Large intestine (tissue), 3 donors: ENCODE measurements around the gene SVIP. TPM values are rescaled to one million over a fixed set of nuclear protein-coding genes. Genes with fewer than 3 reads are reported as not detected.
A peak's percentile ranks its signal among the peaks of the same experiment; 100 is the strongest.

ENCODE experiments used
- DNase-seq, 2 donors: peaks; one replicate each; pipeline versions ENCODE4 v3.0.0 to v3.0.0-alpha.2; 2013
- H3K27ac ChIP-seq: one replicate; pipeline ENCODE4 v1.5.1; 2013; ENCODE audit warnings: low read length
- H3K27me3 ChIP-seq: 2 replicates; pipeline ENCODE4 v1.6.1; 2013; ENCODE audit warnings: low read length; ENCODE audit not compliant: control insufficient read depth, insufficient read depth
- H3K36me3 ChIP-seq: 2 replicates; pipeline ENCODE4 v1.6.1; 2013; ENCODE audit warnings: low read length; ENCODE audit not compliant: control insufficient read depth, insufficient read depth
- H3K4me1 ChIP-seq: one replicate; pipeline ENCODE4 v1.6.1; 2013; ENCODE audit warnings: low read length; ENCODE audit not compliant: control insufficient read depth, insufficient read depth
- H3K4me3 ChIP-seq: one replicate; pipeline ENCODE4 v1.5.1; 2013; ENCODE audit warnings: low read length
- H3K9me3 ChIP-seq: one replicate; pipeline ENCODE4 v1.6.1; 2013; ENCODE audit warnings: mild to moderate bottlenecking, low read depth, low read length, moderate library complexity; ENCODE audit not compliant: control insufficient read depth
- WGBS: methylation state at CpG from one replicate; pipeline ENCODE4 v1.1.5; 2013; ENCODE audit warnings: low lambda C conversion rate; ENCODE audit not compliant: insufficient coverage; 5-methylcytosine and 5-hydroxymethylcytosine counted together
- polyA plus RNA-seq: library from polyadenylated mRNA; unstranded; fragments of 120-200 nt; gene quantifications from one replicate; pipeline ENCODE4 v1.2.1, GENCODE V29; 2013

Gene SVIP
- polyA plus RNA-seq, 1 donor, result 28.7 TPM

DNA sequence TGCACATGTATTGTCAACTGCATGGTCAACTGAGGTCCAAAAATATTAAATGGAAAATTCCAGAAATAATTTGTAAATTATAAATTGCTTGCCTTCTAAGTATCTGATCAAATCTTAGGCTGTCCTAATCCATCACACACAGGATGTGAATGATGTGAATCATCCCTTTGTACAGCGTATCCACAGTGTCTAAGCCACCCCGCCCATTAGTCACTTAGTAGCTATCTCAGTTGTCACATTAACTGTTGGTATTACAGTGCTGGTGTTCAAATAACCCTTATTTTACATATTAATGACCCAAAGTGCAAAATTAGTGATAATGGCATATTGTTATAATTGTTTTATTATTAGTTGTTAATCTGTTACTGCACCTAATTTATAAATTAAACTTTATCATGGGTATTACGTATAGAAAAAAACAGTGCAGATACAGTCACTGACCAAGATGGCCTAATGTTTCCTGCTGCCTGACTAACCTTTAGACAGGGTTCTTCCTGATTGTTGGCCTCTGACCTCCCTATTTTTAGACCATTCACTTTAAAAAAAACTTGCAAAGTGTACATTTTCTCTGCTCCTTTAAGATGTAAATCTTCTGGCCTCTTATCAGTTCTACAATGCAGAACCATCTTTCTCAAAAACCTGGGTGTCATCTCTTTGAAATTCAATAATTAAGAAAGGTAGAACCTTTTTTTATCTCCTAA, 2.9 kb upstream of the SVIP start:
- Histone ChIP-seq H3K27ac (no peak overlapping the region), H3K4me3 (no peak overlapping the region), H3K4me1 (peaks cover 6% of the 10 kb centered on the region), H3K9me3 (no peaks in the 10 kb centered on the region), H3K36me3 (no peaks in the 10 kb centered on the region), H3K27me3 (no peaks in the 10 kb centered on the region)
- WGBS, result 100% methylated on average over 1 of the region's 3 CpGs
- DNase-seq, result no peak

GRCh38 chr11:22830082-22830414, 447 bp upstream of the SVIP start:
- Histone ChIP-seq H3K36me3 (peaks cover 2% of the 10 kb centered on the region), H3K4me1 (peaks cover 6% of the 10 kb centered on the region), H3K27ac (no peak overlapping the region), H3K27me3 (no peaks in the 10 kb centered on the region), H3K9me3 (no peaks in the 10 kb centered on the region), H3K4me3 (peak overlapping the region; percentile 8)
- 17% methylated on average over 2 of the region's 4 CpGs for WGBS
- no peak for DNase-seq

DNA sequence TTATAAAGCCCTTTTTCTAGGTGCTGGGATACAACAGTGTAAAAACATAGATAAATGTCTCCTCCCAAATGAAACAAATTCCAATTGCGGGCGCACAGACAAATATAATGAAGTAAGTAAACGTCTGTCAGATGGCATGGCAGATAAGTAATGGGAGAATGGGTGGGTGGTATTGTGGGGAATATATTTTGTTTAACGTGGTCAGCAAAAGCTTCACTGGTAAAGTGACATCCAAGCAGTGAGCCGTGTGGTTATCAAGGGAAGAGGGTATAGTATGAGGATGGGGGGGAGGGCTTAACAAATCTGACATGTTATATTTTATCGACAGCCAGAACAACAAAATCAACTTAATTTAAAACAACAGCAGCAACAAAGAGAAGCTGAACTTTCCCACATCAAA, 1.2 kb downstream of the SVIP start:
- Histone ChIP-seq H3K9me3 (no peaks in the 10 kb centered on the region), H3K36me3 (peaks cover 11% of the 10 kb centered on the region), H3K27me3 (no peaks in the 10 kb centered on the region), H3K4me1 (peaks cover 6% of the 10 kb centered on the region), H3K27ac (no peak overlapping the region), H3K4me3 (peak overlapping the region; percentile 92)
- DNase-seq, result no peak
- WGBS, result 0% methylated on average over 3 of the region's 6 CpGs

GRCh38 chr11:22822203-22822602, 7.4 kb downstream of the SVIP start:
- Histone ChIP-seq H3K9me3 (no peaks in the 10 kb centered on the region), H3K27me3 (no peaks in the 10 kb centered on the region), H3K36me3 (peaks cover 15% of the 10 kb centered on the region), H3K4me3 (no peak overlapping the region), H3K4me1 (no peaks in the 10 kb centered on the region), H3K27ac (no peak overlapping the region)
- no peak for DNase-seq
- WGBS, result 89% methylated on average over 2 of the region's 2 CpGs

- no peak for DNase-seq
- WGBS, result 100% methylated on average over 1 of the region's 3 CpGs
- H3K4me1 ChIP-seq, result no peaks in the 10 kb centered on the region
- H3K36me3 ChIP-seq, result no peaks in the 10 kb centered on the region
- no peak overlapping the region for H3K27ac ChIP-seq
- H3K27me3 ChIP-seq, result no peaks in the 10 kb centered on the region
- peaks cover 3% of the 10 kb centered on the region for H3K9me3 ChIP-seq
- no peak overlapping the region for H3K4me3 ChIP-seq
Measured at GRCh38 chr11:22809893-22810292, 19.7 kb downstream of the SVIP start.

- no peaks in the 10 kb centered on the region for H3K27me3 ChIP-seq
- H3K4me3 ChIP-seq, result no peak overlapping the region
- H3K27ac ChIP-seq, result no peak overlapping the region
- peaks cover 3% of the 10 kb centered on the region for H3K9me3 ChIP-seq
- WGBS, result no CpG with 5 or more reads among the region's 3 CpGs
- no peak for DNase-seq
- no peaks in the 10 kb centered on the region for H3K36me3 ChIP-seq
- no peaks in the 10 kb centered on the region for H3K4me1 ChIP-seq
Measured at GRCh38 chr11:22808571-22809197, 20.9 kb downstream of the SVIP start.

DNA sequence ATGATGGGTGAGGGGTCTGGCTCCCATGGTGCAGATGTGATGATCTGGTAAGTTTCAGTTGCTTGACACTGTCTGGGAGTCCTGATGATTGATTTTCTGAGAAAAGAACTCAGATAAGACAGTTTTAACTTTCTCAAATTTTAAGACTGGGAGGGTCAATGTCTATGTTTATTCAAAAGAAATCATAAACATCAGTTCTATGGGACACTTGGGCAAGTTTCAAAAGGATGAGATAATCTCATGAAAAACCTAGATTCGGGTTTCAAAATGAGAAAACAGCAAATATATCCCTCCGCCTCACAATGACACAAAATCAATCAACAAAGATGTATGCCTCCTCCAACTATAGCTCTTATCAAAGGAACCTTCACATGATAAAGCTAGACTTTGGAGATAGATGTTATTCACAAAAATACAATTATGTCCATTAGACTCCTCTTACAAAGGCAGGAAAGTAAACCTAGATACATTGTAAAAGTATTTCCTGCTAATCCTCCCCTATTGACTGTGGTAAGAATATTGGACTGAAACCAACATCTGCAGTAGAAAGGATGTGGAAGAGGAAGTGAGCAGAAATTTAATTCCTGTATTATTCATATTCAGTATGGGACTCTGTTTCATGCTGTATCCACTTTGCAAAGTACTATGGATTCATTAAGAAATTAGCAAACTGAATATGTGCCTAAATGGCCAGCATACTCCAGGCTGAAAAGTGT, 21.6 kb downstream of the SVIP start:
- WGBS, result 100% methylated on average over 1 of the region's 2 CpGs
- H3K4me1 ChIP-seq, result no peaks in the 10 kb centered on the region
- no peak for DNase-seq
- H3K4me3 ChIP-seq, result no peak overlapping the region
- no peaks in the 10 kb centered on the region for H3K27me3 ChIP-seq
- H3K27ac ChIP-seq, result no peak overlapping the region
- no peaks in the 10 kb centered on the region for H3K36me3 ChIP-seq
- H3K9me3 ChIP-seq, result peaks cover 3% of the 10 kb centered on the region

GRCh38 chr11:22807391-22807790, 22.2 kb downstream of the SVIP start:
- Histone ChIP-seq H3K36me3 (no peaks in the 10 kb centered on the region), H3K4me3 (no peak overlapping the region), H3K9me3 (peaks cover 3% of the 10 kb centered on the region), H3K27ac (no peak overlapping the region), H3K4me1 (no peaks in the 10 kb centered on the region), H3K27me3 (no peaks in the 10 kb centered on the region)
- no peak for DNase-seq
- no CpG with 5 or more reads among the region's 2 CpGs for WGBS

GRCh38 chr11:22802861-22803260, 26.7 kb downstream of the SVIP start:
- Histone ChIP-seq H3K9me3 (no peaks in the 10 kb centered on the region), H3K27ac (no peak overlapping the region), H3K4me1 (no peaks in the 10 kb centered on the region), H3K36me3 (no peaks in the 10 kb centered on the region), H3K27me3 (no peaks in the 10 kb centered on the region), H3K4me3 (no peak overlapping the region)
- no peak for DNase-seq
- 100% methylated on average over 2 of the region's 4 CpGs for WGBS

DNA sequence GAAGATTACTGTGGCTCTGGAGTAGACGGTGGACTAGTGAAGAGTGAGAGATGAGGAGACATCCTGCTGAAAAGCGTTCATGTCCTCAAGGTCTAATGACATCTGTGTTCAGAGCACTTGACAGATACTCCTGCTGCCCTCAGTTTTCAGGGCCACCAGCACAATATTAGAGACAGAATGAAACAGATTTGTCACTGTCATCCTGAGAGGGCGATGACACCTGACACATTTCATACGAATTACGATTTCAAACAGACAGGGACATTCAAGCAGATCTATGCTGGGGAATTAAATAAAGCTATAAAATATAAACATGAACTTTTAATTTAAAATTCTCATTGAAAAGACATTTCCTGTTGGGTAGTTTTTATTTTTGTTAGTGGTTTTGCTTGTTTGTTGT, 29.1 kb downstream of the SVIP start:
- no peak for DNase-seq
- H3K4me1 ChIP-seq, result no peaks in the 10 kb centered on the region
- no peaks in the 10 kb centered on the region for H3K36me3 ChIP-seq
- no peaks in the 10 kb centered on the region for H3K9me3 ChIP-seq
- H3K4me3 ChIP-seq, result no peak overlapping the region
- H3K27ac ChIP-seq, result no peak overlapping the region
- no CpG with 5 or more reads among the region's 5 CpGs for WGBS
- H3K27me3 ChIP-seq, result no peaks in the 10 kb centered on the region
